Activated effector memory CD4-positive, alpha-beta T cell treated with Interleukin-2 at 50 U/mL for 16 hours (primary cell): ENCODE results near the gene LPCAT3.

Experiments
- DNase-seq: peaks from one replicate; pipeline ENCODE4 v3.0.0-alpha.2; 2020

LPCAT3 gene

GRCh38 chr12:6935371-6936193 is 82.7 kb downstream of the LPCAT3 start:
- DNase-seq: no peak

GRCh38 chr12:6934110-6934509 is 84.2 kb downstream of the LPCAT3 start:
- DNase-seq: no peak

- no peak for DNase-seq
These were observed 85.5 kb downstream of the LPCAT3 start for GRCh38 chr12:6932766-6933165.

- no peak for DNase-seq
These were observed 88.5 kb downstream of the LPCAT3 start for GRCh38 chr12:6929466-6930452.

- DNase-seq: no peak
These were observed 89.4 kb downstream of the LPCAT3 start for GRCh38 chr12:6928703-6929407.

GRCh38 chr12:6928022-6928702 is 90.1 kb downstream of the LPCAT3 start:
- no peak for DNase-seq

- DNase-seq: no peak
These were observed 90.8 kb downstream of the LPCAT3 start, which contains the start of gene ATN1 for GRCh38 chr12:6927379-6928021. ATN1 (plus strand) TSS chr12:6927959; CDS start chr12:6934002, 6,043 bp downstream.
